Stomach smooth muscle (tissue), 2 donors: ENCODE results near the gene SERPINE2.

Experiments
- H3K27ac ChIP-seq: one replicate; pipeline ENCODE4 v1.7.0; 2013; ENCODE audit warnings: mild to moderate bottlenecking, low read length, inconsistent platforms
- H3K27me3 ChIP-seq, 2 donors: one replicate each; pipeline ENCODE4 v1.7.0; 2013; ENCODE audit warnings: low read length in 2 of 2; ENCODE audit not compliant: insufficient read depth in 2 of 2, control insufficient read depth in 1 of 2
- H3K36me3 ChIP-seq, 2 donors: one replicate each; pipeline ENCODE4 v1.7.0; 2013; ENCODE audit warnings: low read length in 2 of 2; ENCODE audit not compliant: control insufficient read depth in 2 of 2, insufficient read depth in 2 of 2
- H3K4me1 ChIP-seq: one replicate; pipeline ENCODE4 v1.7.0; 2013; ENCODE audit warnings: low read length; ENCODE audit not compliant: control insufficient read depth, insufficient read depth
- H3K4me3 ChIP-seq, 2 donors: one replicate each; pipeline ENCODE4 v1.7.0; 2013; ENCODE audit warnings: low read length in 2 of 2
- H3K9ac ChIP-seq, 2 donors: one replicate each; pipeline ENCODE4 v1.7.0; 2013; ENCODE audit warnings: low read length in 2 of 2, mild to moderate bottlenecking in 1 of 2
- H3K9me3 ChIP-seq, 2 donors: one replicate each; pipeline ENCODE4 v1.7.0; 2013; ENCODE audit warnings: low read length in 2 of 2; ENCODE audit not compliant: control insufficient read depth in 2 of 2
- donor health status: healthy.
- donor health status: Pancreatic carcinoma.

Gene SERPINE2

GRCh38 chr2:224042191-224042696 lies 3.2 kb upstream of the SERPINE2 start:
- Histone ChIP-seq H3K27ac (no peak overlapping the region), H3K9me3 (no peaks in the 10 kb centered on the region), H3K4me3 (no peak overlapping the region), H3K4me1 (peaks cover 11% of the 10 kb centered on the region), H3K36me3 (no peaks in the 10 kb centered on the region), H3K9ac (no peak overlapping the region), H3K27me3 (peaks cover 8 to 29% of the 10 kb centered on the region in 2 donors)

DNA sequence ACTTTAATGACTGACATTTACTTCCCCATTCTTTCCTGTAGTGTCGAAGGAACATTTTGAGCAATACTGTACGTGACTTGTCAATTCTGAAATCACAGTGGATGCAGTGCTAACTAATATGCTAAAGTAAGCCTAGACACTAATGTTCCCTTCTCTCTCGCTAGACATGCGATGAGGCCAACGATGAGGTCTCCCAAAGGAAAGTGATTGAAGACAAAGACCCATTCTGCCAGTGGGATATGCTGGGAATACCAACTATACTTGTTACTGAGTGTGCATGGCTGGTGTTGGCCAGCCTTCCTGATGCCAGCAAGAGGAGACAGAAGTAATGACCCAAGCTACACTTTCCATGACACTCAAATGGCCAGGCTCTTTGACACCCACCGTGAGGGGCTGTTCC lies 2.5 kb upstream of the SERPINE2 start:
- H3K27ac ChIP-seq = no peak overlapping the region
- no peaks in the 10 kb centered on the region for H3K36me3 ChIP-seq
- no peak overlapping the region for H3K4me3 ChIP-seq
- H3K9me3 ChIP-seq = no peaks in the 10 kb centered on the region
- peaks cover 10 to 33% of the 10 kb centered on the region in 2 donors for H3K27me3 ChIP-seq
- peaks cover 11% of the 10 kb centered on the region for H3K4me1 ChIP-seq
- H3K9ac ChIP-seq = no peak overlapping the region

GRCh38 chr2:224040753-224041152 lies 1.7 kb upstream of the SERPINE2 start:
- Histone ChIP-seq H3K27me3 (peaks cover 13 to 33% of the 10 kb centered on the region in 2 donors), H3K27ac (no peak overlapping the region), H3K4me3 (no peak overlapping the region), H3K9ac (no peak overlapping the region), H3K36me3 (no peaks in the 10 kb centered on the region), H3K4me1 (peaks cover 11% of the 10 kb centered on the region), H3K9me3 (no peaks in the 10 kb centered on the region)

- Histone ChIP-seq H3K36me3 (no peaks in the 10 kb centered on the region), H3K4me3 (peak overlapping the region in 1 of 2 donors; percentile 67), H3K9me3 (no peaks in the 10 kb centered on the region), H3K4me1 (peaks cover 11% of the 10 kb centered on the region), H3K27me3 (peaks cover 16 to 33% of the 10 kb centered on the region in 2 donors), H3K9ac (no peak overlapping the region), H3K27ac (no peak overlapping the region)
Observed at GRCh38 chr2:224039770-224040440, 819 bp upstream of the SERPINE2 start.

DNA sequence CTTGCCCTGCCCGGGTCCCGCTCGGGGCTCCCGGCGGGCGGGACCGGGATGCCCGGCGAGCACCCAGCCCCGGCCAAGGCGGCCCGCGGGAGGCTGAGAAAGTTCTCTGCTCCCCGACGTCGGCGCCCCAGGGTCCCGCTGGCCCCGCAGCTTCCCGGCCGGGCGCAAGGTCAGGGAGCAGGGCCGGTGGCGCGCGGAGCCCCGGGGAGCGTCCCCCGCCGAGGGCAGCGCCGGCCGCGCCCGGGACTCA lies 331 bp downstream of the SERPINE2 start:
- Histone ChIP-seq H3K36me3 (no peaks in the 10 kb centered on the region), H3K4me3 (peak overlapping the region; percentile 68 to 69), H3K4me1 (peaks cover 11% of the 10 kb centered on the region), H3K27me3 (peaks cover 23 to 37% of the 10 kb centered on the region in 2 donors), H3K9me3 (no peaks in the 10 kb centered on the region), H3K27ac (no peak overlapping the region), H3K9ac (no peak overlapping the region)

GRCh38 chr2:224038049-224038829 lies 847 bp downstream of the SERPINE2 start:
- H3K9ac ChIP-seq = peak overlapping the region in 1 of 2 donors; percentile 23
- H3K9me3 ChIP-seq = no peaks in the 10 kb centered on the region
- peaks cover 23 to 39% of the 10 kb centered on the region in 2 donors for H3K27me3 ChIP-seq
- H3K36me3 ChIP-seq = no peaks in the 10 kb centered on the region
- H3K4me1 ChIP-seq = peaks cover 11% of the 10 kb centered on the region
- no peak overlapping the region for H3K27ac ChIP-seq
- H3K4me3 ChIP-seq = peak overlapping the region; percentile 68 to 69

DNA sequence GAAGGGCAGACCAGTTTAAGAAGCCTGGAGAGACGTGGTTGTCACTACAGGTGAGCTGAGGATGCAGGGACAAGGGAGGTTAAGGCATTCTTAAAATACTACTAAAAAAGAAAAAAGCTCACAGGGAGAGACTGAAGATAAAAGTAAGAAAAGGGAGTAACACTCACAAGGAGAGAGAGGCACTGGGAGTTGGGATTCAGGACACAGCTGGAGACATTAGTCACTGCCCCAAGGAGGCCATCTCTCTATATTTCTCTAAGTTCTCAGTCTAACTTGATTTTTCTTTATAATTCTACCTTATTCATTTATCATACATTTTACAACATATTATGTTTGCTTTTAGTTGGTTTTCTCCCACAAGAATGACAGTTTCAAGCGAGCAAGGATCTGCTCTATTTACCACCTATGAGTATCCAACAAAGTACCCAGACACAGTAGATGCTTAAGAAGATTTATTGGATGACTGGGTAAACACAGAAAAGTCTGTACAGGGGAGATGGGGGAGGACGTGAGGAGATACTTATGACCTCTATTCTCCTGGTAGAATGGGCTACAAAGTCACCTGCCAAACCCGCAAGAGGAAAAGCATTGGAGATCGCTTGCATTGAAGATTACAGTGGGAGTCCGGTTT lies 2.2 kb downstream of the SERPINE2 start:
- H3K9ac ChIP-seq = no peak overlapping the region
- no peak overlapping the region for H3K4me3 ChIP-seq
- no peak overlapping the region for H3K27ac ChIP-seq
- H3K9me3 ChIP-seq = no peaks in the 10 kb centered on the region
- peaks cover 24 to 39% of the 10 kb centered on the region in 2 donors for H3K27me3 ChIP-seq
- no peaks in the 10 kb centered on the region for H3K36me3 ChIP-seq
- peaks cover 11% of the 10 kb centered on the region for H3K4me1 ChIP-seq

DNA sequence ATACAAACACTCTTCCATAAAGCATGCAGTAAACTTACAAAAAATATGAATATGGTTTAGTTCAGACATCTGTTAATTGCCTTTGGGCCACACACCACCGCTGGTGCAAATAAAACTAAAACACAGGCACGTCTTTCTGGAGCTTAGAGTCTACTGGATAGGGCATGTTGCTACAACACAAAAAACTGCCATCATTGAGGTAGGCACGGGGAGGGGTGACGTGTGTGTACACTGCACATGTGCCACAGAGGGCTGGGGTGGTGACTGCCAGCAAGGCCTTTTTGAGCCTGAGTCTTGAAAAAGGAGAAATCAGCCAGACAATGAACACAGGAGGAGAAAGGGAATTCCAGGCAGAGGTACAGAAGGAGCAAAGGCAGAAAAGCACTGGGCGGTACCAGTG lies 5.1 kb downstream of the SERPINE2 start:
- no peak overlapping the region for H3K9ac ChIP-seq
- H3K9me3 ChIP-seq = no peaks in the 10 kb centered on the region
- no peak overlapping the region for H3K27ac ChIP-seq
- H3K4me3 ChIP-seq = no peak overlapping the region
- H3K36me3 ChIP-seq = no peaks in the 10 kb centered on the region
- peaks cover 19 to 25% of the 10 kb centered on the region in 2 donors for H3K27me3 ChIP-seq
- peaks cover 2% of the 10 kb centered on the region for H3K4me1 ChIP-seq

- Histone ChIP-seq H3K27ac (no peak overlapping the region), H3K4me1 (peaks cover 2% of the 10 kb centered on the region), H3K4me3 (no peak overlapping the region), H3K9me3 (no peaks in the 10 kb centered on the region), H3K36me3 (no peaks in the 10 kb centered on the region), H3K27me3 (peaks cover 19 to 21% of the 10 kb centered on the region in 2 donors), H3K9ac (no peak overlapping the region)
Observed at GRCh38 chr2:224033601-224034000, 5.5 kb downstream of the SERPINE2 start.

DNA sequence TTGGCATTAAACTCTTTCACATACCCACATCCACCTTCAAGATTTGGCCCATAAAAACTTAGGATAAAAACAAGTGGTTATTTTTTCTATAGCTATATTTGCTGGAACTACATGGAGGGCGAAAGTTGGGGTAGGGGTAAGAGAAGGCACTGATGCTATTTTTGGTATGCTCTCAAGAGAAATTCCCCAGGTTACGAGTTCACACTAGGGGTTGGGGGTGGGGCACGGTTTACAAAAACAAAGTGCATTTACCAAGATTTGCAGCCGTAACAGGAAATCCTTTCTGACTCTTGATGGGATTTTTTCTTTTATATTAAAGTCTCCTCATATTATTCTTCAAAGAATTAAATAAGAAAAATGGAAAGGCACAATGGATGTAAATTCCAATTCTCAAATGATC lies 6.8 kb downstream of the SERPINE2 start:
- no peaks in the 10 kb centered on the region for H3K4me1 ChIP-seq

More for the DNA sequence above, 6.8 kb downstream of the SERPINE2 start:
- H3K4me3 ChIP-seq = no peak overlapping the region
- H3K27me3 ChIP-seq = peaks cover 10 to 18% of the 10 kb centered on the region in 2 donors
- no peak overlapping the region for H3K27ac ChIP-seq
- no peaks in the 10 kb centered on the region for H3K9me3 ChIP-seq
- no peaks in the 10 kb centered on the region for H3K36me3 ChIP-seq
- no peak overlapping the region for H3K9ac ChIP-seq
